Fibroblast of skin of scalp (primary cell): ENCODE results near the gene NCF1.
"Not testable (repeated sequence)": the region's sequence is repeated elsewhere in the genome, so short reads cannot be mapped to it uniquely, and the experiment has no call there.

ENCODE experiments used
- DNase-seq: peaks from one replicate; pipeline ENCODE4 v3.0.0-alpha.2; 2013

NCF1 gene

GRCh38 chr7:74788369-74789150 lies 14.7 kb downstream of the NCF1 start:
- peak; percentile 84 for DNase-seq

- DNase-seq, result not testable (repeated sequence)
Observed at GRCh38 chr7:74789200-74789736, 15.5 kb downstream of the NCF1 start.

GRCh38 chr7:74797848-74798622 lies 24.2 kb downstream of the NCF1 start:
- DNase-seq, result not testable (repeated sequence)

GRCh38 chr7:74798644-74799043 lies 24.8 kb downstream of the NCF1 start:
- DNase-seq, result not testable (repeated sequence)

GRCh38 chr7:74815882-74816281 lies 42.1 kb downstream of the NCF1 start:
- DNase-seq, result not testable (repeated sequence)

GRCh38 chr7:74820146-74820805 lies 46.5 kb downstream of the NCF1 start:
- DNase-seq, result not testable (repeated sequence)

- not testable (repeated sequence) for DNase-seq
Observed at GRCh38 chr7:74821259-74821658, 47.4 kb downstream of the NCF1 start.

GRCh38 chr7:74829959-74830358 lies 56.1 kb downstream of the NCF1 start:
- not testable (repeated sequence) for DNase-seq

- DNase-seq, result not testable (repeated sequence)
Observed at GRCh38 chr7:74830411-74830810, 56.6 kb downstream of the NCF1 start.
